Peyer's patch (tissue), 4 donors: ENCODE results near the gene FBXW9.

Experiments used
- POLR2A ChIP-seq, 2 donors: fragments of 450-650 bp; IDR thresholded peaks; one replicate each; pipeline ENCODE4 v1.5.1; 2017; ENCODE audit warnings: antibody characterized with exemption in 2 of 2, mild to moderate bottlenecking in 2 of 2, moderate library complexity in 2 of 2
- TF ChIP-seq, protein P1 (sequence below), 6 experiments: fragments of 450-650 bp in 4 of 6; fragments of 200-600 bp in 2 of 6; sonication (generic) in 1 of 6; IDR thresholded peaks; one replicate each; pipeline ENCODE4 v1.5.1; 2017 to 2019; ENCODE audit warnings: antibody characterized with exemption in 6 of 6, mild to moderate bottlenecking in 3 of 6, moderate library complexity in 1 of 6

DNA sequence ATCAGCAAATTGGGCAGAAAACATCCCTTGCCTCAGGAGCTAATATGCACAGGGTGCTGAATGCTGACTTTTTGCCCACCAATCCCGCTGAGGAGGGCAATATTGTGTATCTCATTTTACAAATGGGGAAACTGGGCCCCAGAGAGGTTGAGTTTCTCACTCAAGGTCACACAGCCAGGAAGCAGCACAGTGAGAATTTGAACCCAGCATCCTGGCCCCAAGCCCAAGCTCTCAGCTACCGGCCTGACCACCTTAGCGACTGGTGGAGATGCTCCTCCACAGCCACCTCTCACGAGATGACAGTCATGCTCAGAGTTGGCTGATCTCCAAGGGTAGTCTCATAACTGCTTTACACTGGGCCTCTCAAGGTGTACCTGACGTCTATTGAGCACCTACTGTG, 3.5 kb downstream of the FBXW9 start:
- TF ChIP-seq, protein P1, sequence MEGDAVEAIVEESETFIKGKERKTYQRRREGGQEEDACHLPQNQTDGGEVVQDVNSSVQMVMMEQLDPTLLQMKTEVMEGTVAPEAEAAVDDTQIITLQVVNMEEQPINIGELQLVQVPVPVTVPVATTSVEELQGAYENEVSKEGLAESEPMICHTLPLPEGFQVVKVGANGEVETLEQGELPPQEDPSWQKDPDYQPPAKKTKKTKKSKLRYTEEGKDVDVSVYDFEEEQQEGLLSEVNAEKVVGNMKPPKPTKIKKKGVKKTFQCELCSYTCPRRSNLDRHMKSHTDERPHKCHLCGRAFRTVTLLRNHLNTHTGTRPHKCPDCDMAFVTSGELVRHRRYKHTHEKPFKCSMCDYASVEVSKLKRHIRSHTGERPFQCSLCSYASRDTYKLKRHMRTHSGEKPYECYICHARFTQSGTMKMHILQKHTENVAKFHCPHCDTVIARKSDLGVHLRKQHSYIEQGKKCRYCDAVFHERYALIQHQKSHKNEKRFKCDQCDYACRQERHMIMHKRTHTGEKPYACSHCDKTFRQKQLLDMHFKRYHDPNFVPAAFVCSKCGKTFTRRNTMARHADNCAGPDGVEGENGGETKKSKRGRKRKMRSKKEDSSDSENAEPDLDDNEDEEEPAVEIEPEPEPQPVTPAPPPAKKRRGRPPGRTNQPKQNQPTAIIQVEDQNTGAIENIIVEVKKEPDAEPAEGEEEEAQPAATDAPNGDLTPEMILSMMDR (IDR thresholded peaks at IDR 0.05) = no peak
- no peak for TF ChIP-seq POLR2A (IDR thresholded peaks at IDR 0.05)
